ENCODE measurements around the gene PDSS2. TPM values are rescaled to one million over a fixed set of nuclear protein-coding genes. Genes with fewer than 3 reads are reported as not detected.

Gene PDSS2
- total and polyA plus RNA-seq, 4 donors = 6.6 to 19.8 (median 15.6) TPM

GRCh38 chr6:107116931-107117330 is 342.4 kb downstream of the PDSS2 start:
- no peak overlapping the region for H3K9ac ChIP-seq (ENCODE audit: insufficient read depth in 1 of 2, low read length in 2 of 2)
- H3K9me3 ChIP-seq (ENCODE audit: control insufficient read depth in 4 of 4, insufficient read depth in 3 of 4, low read length in 3 of 4) = no peaks in the 10 kb centered on the region
- no peak overlapping the region for H3K27ac ChIP-seq (ENCODE audit: low read depth in 1 of 2, low read length in 1 of 2)
- ATAC-seq (ENCODE audit: insufficient read depth, low FRiP score) = no peak
- H3K36me3 ChIP-seq (ENCODE audit: control insufficient read depth in 4 of 4, insufficient read depth in 4 of 4, low read length in 4 of 4) = no peaks in the 10 kb centered on the region
- 22 to 27% methylated on average over 7 of the region's 7 CpGs for WGBS, 2 donors
- DNase-seq = no peak
- H3K4me1 ChIP-seq (ENCODE audit: control insufficient read depth in 5 of 5, insufficient read depth in 5 of 5, low read length in 5 of 5) = peaks cover 0 to 18% (median 1%) of the 10 kb centered on the region in 5 donors
- TF ChIP-seq, protein P1, sequence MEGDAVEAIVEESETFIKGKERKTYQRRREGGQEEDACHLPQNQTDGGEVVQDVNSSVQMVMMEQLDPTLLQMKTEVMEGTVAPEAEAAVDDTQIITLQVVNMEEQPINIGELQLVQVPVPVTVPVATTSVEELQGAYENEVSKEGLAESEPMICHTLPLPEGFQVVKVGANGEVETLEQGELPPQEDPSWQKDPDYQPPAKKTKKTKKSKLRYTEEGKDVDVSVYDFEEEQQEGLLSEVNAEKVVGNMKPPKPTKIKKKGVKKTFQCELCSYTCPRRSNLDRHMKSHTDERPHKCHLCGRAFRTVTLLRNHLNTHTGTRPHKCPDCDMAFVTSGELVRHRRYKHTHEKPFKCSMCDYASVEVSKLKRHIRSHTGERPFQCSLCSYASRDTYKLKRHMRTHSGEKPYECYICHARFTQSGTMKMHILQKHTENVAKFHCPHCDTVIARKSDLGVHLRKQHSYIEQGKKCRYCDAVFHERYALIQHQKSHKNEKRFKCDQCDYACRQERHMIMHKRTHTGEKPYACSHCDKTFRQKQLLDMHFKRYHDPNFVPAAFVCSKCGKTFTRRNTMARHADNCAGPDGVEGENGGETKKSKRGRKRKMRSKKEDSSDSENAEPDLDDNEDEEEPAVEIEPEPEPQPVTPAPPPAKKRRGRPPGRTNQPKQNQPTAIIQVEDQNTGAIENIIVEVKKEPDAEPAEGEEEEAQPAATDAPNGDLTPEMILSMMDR (IDR thresholded peaks at IDR 0.05; ENCODE audit: control extremely low read depth, extremely low read depth) = no peak
- H3K27me3 ChIP-seq (ENCODE audit: control insufficient read depth in 3 of 3, insufficient read depth in 3 of 3, low read length in 2 of 3) = peaks cover 0 to 5% (median 3%) of the 10 kb centered on the region in 3 donors
- H3K4me3 ChIP-seq = no peak overlapping the region

- ATAC-seq (ENCODE audit: insufficient read depth, low FRiP score) (no peak), DNase-seq (peak; percentile 51 to 61 (median 57))
- 2% methylated on average over 15 of the region's 15 CpGs for WGBS, 2 donors
These were observed 343.0 kb downstream of the PDSS2 start for GRCh38 chr6:107116328-107116892.

DNA sequence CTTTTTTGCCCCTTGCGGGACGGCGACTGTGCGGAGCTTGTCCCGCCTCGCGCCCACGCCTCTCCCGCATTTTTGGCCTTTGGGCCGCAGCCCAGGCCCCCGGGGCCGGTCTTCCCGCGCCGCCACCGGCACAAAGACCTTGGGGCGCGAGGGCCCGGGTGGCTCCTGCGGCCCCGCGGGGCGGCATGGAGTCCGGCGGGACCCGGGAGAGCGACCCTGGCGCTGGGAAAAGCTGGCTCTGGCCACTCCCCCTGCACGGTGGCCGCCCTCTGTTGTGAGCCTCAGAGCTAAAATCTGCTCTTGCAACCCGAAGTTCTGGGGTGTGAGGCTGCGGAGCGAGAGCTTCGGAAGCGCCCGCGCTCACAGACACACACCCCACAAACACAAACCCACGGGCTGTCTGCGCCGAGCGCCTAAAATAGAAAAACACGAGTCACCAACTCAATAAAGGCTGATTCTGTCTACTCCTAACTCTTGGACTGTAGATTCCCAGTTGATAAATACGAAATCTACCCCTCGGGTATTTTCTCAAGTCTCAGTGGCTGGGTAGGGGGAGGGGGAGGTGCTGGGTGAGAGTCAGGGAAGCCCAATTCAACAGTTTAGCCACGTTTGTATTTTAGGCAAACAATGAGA is 343.6 kb downstream of the PDSS2 start:
- Histone ChIP-seq H3K27me3 (ENCODE audit: control insufficient read depth in 3 of 3, insufficient read depth in 3 of 3, low read length in 2 of 3) (peaks cover 0 to 5% (median 3%) of the 10 kb centered on the region in 3 donors), H3K36me3 (ENCODE audit: control insufficient read depth in 4 of 4, insufficient read depth in 4 of 4, low read length in 4 of 4) (no peaks in the 10 kb centered on the region), H3K9ac (ENCODE audit: insufficient read depth in 1 of 2, low read length in 2 of 2) (peak overlapping the region in 1 of 2 donors; percentile 34), H3K9me3 (ENCODE audit: control insufficient read depth in 4 of 4, insufficient read depth in 3 of 4, low read length in 3 of 4) (no peaks in the 10 kb centered on the region), H3K4me1 (ENCODE audit: control insufficient read depth in 5 of 5, insufficient read depth in 5 of 5, low read length in 5 of 5) (peaks cover 0 to 18% (median 0%) of the 10 kb centered on the region in 5 donors), H3K27ac (ENCODE audit: low read depth in 1 of 2, low read length in 1 of 2) (peak overlapping the region in 1 of 2 donors; percentile 83), H3K4me3 (peak overlapping the region; percentile 77)
- DNase-seq = peak; percentile 66 to 78 (median 74)
- WGBS, 2 donors = 0% methylated on average over 45 of the region's 45 CpGs
- ATAC-seq (ENCODE audit: insufficient read depth, low FRiP score) = peak; percentile 14
- TF ChIP-seq, protein P1 (IDR thresholded peaks at IDR 0.05; ENCODE audit: control extremely low read depth, extremely low read depth) = no peak

More at GRCh38 chr6:107116328-107116892, 343.0 kb downstream of the PDSS2 start:
- Histone ChIP-seq H3K9ac (ENCODE audit: insufficient read depth in 1 of 2, low read length in 2 of 2) (peak overlapping the region in 1 of 2 donors; percentile 34), H3K36me3 (ENCODE audit: control insufficient read depth in 4 of 4, insufficient read depth in 4 of 4, low read length in 4 of 4) (no peaks in the 10 kb centered on the region), H3K27ac (ENCODE audit: low read depth in 1 of 2, low read length in 1 of 2) (no peak overlapping the region), H3K4me1 (ENCODE audit: control insufficient read depth in 5 of 5, insufficient read depth in 5 of 5, low read length in 5 of 5) (peaks cover 0 to 18% (median 0%) of the 10 kb centered on the region in 5 donors), H3K4me3 (no peak overlapping the region), H3K27me3 (ENCODE audit: control insufficient read depth in 3 of 3, insufficient read depth in 3 of 3, low read length in 2 of 3) (peaks cover 0 to 5% (median 3%) of the 10 kb centered on the region in 3 donors), H3K9me3 (ENCODE audit: control insufficient read depth in 4 of 4, insufficient read depth in 3 of 4, low read length in 3 of 4) (no peaks in the 10 kb centered on the region)
- TF ChIP-seq, protein P1 (IDR thresholded peaks at IDR 0.05; ENCODE audit: control extremely low read depth, extremely low read depth) = no peak

All from lung (tissue), 12 donors.